Motor neuron (in vitro differentiated cells): ENCODE measurements around the gene SLC6A5. TPM values are rescaled to one million over a fixed set of nuclear protein-coding genes. Genes with fewer than 3 reads are reported as not detected.

Source experiments
- ATAC-seq, 8 experiments: fragments of 200-7000 bp; cut with Tn5 transposase; replicated peaks in 6 of 8; 2 replicates each; pipeline ENCODE4 v1.8.0; 2021; ENCODE audit warnings: mild to moderate bottlenecking in 8 of 8, moderate library complexity in 8 of 8
- H3K27ac ChIP-seq, 2 donors: fragments of 250-450 bp; sonication (Bioruptor Pico); 2 replicates each; pipeline ENCODE4 v1.9.0; 2021; ENCODE audit warnings: antibody characterized with exemption in 2 of 2, mild to moderate bottlenecking in 2 of 2, moderate library complexity in 1 of 2
- H3K4me1 ChIP-seq, 2 donors: fragments of 250-450 bp; sonication (Bioruptor Pico); replicated peaks in 1 of 2; 2 replicates each; pipeline ENCODE4 v1.6.1; 2021; ENCODE audit warnings: antibody characterized with exemption in 2 of 2, mild to moderate bottlenecking in 2 of 2, moderate library complexity in 1 of 2
- H3K4me3 ChIP-seq, 5 donors: fragments of 250-450 bp; sonication (Bioruptor Pico); 2 replicates each; pipeline ENCODE4 v1.9.0; 2021; ENCODE audit warnings: antibody characterized with exemption in 5 of 5, mild to moderate bottlenecking in 5 of 5, moderate library complexity in 4 of 5
- WGBS, 10 experiments: fragments of 450-650 bp; shearing (Covaris generic); methylation state at CpG; one replicate each; pipeline ENCODE4 v1.0.0; 2022; 5-methylcytosine and 5-hydroxymethylcytosine counted together
- in situ Hi-C, 9 experiments: fragments of 400-800 bp; cut with MboI; loops; one replicate each; pipeline ENCODE4 v1.15.0; 2021; ENCODE audit warnings: low sequenced_read_pairs in 9 of 9, low pct_unique_long_range_greater_than_20kb in 2 of 9; ENCODE audit not compliant: unreplicated experiment in 9 of 9
- total RNA-seq, 8 experiments: library from RNA; unstranded; fragments of 300-600 nt; gene quantifications; 2 replicates each; pipeline versions ENCODE4 v1.2.3 to v1.2.4, GENCODE V29; 2022

SLC6A5 gene
- total RNA-seq, 8 experiments from 2014 or later = 0.07 to 5.2 (median 1.3) TPM; not detected in 1

GRCh38 chr11:20634044-20634443 lies 34.6 kb downstream of the SLC6A5 start:
- Histone ChIP-seq H3K4me3 (no peak overlapping the region), H3K4me1 (peaks cover 8 to 16% of the 10 kb centered on the region in 2 donors), H3K27ac (no peak overlapping the region)
- in situ Hi-C loops = loop anchor here in 5 of 9 experiments (25.0 kb wide), 2 partner anchors 1503 to 1678 kb away; no protein-coding TSS in a partner anchor
- WGBS, 10 experiments = 60 to 100% (median 95%) methylated on average over 1 to 2 of the region's 5 CpGs; no CpG with 5 or more reads in 6 of the 10 experiments
- peak in 1 of 8 experiments; percentile 28 for ATAC-seq

- peaks cover 8 to 16% of the 10 kb centered on the region in 2 donors for H3K4me1 ChIP-seq
- H3K27ac ChIP-seq = no peak overlapping the region
- ATAC-seq = no peak
- in situ Hi-C loops = loop anchor here in 5 of 9 experiments (25.0 kb wide), 2 partner anchors 1503 to 1678 kb away; no protein-coding TSS in a partner anchor
- no peak overlapping the region for H3K4me3 ChIP-seq
- 0 to 100% (median 89%) methylated on average over 1 to 7 of the region's 7 CpGs; no CpG with 5 or more reads in 1 of the 10 experiments for WGBS, 10 experiments
Observed at GRCh38 chr11:20634781-20635180, 35.4 kb downstream of the SLC6A5 start.

DNA sequence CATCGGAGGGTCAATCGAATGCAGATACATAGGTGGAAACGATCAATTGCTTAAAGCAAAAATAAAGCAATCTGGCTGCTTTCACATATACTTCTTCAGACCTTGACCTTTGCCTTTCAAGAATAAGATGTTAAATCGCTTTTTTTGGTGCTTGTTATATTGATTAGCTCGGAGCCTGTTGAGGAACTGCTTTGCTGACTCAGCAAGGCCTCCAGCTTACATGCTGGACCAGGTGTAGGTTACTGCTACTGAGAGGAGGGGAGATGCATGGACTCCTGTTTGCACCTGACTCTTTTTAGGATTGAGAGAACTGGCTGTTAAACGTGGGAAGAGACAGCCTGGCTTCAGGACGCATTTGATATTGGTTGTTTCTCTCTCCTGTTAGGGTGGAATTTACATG lies 38.7 kb downstream of the SLC6A5 start:
- ATAC-seq = no peak
- Histone ChIP-seq H3K4me3 (no peak overlapping the region), H3K4me1 (peaks cover 4 to 16% of the 10 kb centered on the region in 2 donors), H3K27ac (no peak overlapping the region)
- in situ Hi-C loops = loop anchor here in 5 of 9 experiments (25.0 kb wide), 2 partner anchors 1499 to 1674 kb away; no protein-coding TSS in a partner anchor
- 39 to 89% (median 60%) methylated on average over 1 to 7 of the region's 7 CpGs; no CpG with 5 or more reads in 1 of the 10 experiments for WGBS, 10 experiments

- in situ Hi-C loops = loop anchor here in 5 of 9 experiments (25.0 kb wide), 2 partner anchors 1498 to 1673 kb away; no protein-coding TSS in a partner anchor
- no peak for ATAC-seq
Observed at GRCh38 chr11:20639688-20640087, 40.3 kb downstream of the SLC6A5 start.

DNA sequence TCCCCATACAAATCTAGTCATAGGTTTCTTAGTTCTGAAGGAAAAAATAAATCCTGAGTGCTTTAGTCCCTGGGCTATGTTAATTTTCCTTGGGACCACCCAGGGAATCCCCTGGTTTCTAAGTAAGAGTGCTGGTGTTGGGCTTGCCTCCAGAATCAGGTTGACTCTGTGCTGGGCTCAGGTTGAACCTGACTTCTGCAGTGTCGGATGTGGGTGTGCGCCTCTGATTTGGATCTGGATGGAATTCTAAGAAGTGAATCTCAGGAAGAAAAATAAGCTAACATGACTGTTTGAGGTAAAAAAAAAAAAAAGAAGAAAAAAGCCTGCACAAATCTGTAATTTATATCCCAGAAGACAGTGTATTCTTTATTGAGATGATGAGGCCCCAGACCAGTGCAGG lies 41.0 kb downstream of the SLC6A5 start:
- Histone ChIP-seq H3K4me1 (peaks cover 4 to 16% of the 10 kb centered on the region in 2 donors), H3K4me3 (no peak overlapping the region), H3K27ac (no peak overlapping the region)
- in situ Hi-C loops = loop anchor here in 5 of 9 experiments (25.0 kb wide), 2 partner anchors 1497 to 1672 kb away; no protein-coding TSS in a partner anchor
- ATAC-seq = no peak
- WGBS, 10 experiments = 40 to 100% (median 92%) methylated on average over 1 to 2 of the region's 2 CpGs; no CpG with 5 or more reads in 2 of the 10 experiments

More at GRCh38 chr11:20639688-20640087, 40.3 kb downstream of the SLC6A5 start:
- WGBS, 10 experiments = 8 to 100% (median 82%) methylated on average over 2 to 3 of the region's 3 CpGs; no CpG with 5 or more reads in 3 of the 10 experiments
- Histone ChIP-seq H3K4me3 (no peak overlapping the region), H3K4me1 (peaks cover 4 to 16% of the 10 kb centered on the region in 2 donors), H3K27ac (no peak overlapping the region)

DNA sequence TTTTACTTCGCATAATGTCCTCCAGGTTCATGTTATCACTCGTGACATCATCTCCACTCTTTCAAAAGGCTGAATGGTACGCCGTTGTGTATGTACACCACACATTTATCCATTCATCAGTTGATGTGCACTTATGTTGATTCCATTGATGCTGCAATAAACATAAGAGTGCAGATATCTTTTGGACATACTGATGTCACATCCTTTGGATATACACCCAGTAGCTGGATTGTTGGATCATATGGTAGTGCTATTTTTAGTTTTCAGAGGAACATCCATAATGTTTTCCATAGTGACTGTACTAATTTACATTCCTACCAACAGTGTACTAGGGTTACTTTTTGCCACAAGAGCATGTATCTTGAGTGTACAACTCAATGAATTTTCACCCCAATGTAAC lies 45.0 kb downstream of the SLC6A5 start:
- in situ Hi-C loops = loop anchor here in 5 of 9 experiments (25.0 kb wide), 2 partner anchors 1493 to 1668 kb away; no protein-coding TSS in a partner anchor
- peak in 3 of 8 experiments; percentile 44 to 83 (median 71) for ATAC-seq
- Histone ChIP-seq H3K4me3 (no peak overlapping the region), H3K4me1 (peaks cover 0 to 5% of the 10 kb centered on the region in 2 donors), H3K27ac (no peak overlapping the region)
- 15 to 100% (median 92%) methylated on average over 1 to 4 of the region's 4 CpGs for WGBS, 10 experiments

GRCh38 chr11:20647976-20648565 lies 48.7 kb downstream of the SLC6A5 start:
- H3K4me1 ChIP-seq = peaks cover 2 to 27% of the 10 kb centered on the region in 2 donors
- peak; percentile 50 to 69 (median 60) for ATAC-seq
- H3K4me3 ChIP-seq = no peak overlapping the region
- WGBS, 10 experiments = 22 to 75% (median 48%) methylated on average over 2 to 4 of the region's 4 CpGs
- H3K27ac ChIP-seq = no peak overlapping the region
- in situ Hi-C loops = loop anchor here in 5 of 9 experiments (25.0 kb wide), 2 partner anchors 1489 to 1664 kb away; no protein-coding TSS in a partner anchor

DNA sequence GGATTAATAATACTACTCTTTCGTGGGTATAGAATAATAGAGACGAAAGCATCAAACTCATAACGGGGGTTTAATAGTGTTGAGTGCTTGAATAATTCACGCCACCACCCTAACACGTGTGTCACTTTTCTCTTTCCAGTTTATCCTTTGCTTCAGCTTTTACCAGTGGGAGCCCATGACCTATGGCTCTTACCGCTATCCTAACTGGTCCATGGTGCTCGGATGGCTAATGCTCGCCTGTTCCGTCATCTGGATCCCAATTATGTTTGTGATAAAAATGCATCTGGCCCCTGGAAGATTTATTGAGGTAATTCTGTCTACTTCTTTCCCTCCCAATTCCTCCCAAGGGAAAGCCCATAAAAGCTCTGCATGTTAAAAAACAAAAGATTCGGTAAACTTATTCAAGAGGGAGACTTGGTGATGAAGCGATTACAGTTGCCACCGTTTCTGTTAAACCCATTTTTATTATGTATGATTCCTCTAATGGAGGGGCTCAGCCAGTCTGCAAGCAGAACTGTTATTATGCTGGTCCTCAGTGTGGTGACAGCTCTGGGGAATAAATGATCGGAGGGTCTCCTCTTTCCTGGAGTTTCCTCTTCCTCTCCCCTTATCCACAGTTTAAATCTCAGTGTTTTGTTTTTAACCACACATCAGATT lies 52.9 kb downstream of the SLC6A5 start:
- ATAC-seq = peak in 5 of 8 experiments; percentile 11 to 79 (median 72)
- H3K4me3 ChIP-seq = no peak overlapping the region
- in situ Hi-C loops = no loop called here
- no peak overlapping the region for H3K27ac ChIP-seq
- 34 to 69% (median 55%) methylated on average over 2 to 12 of the region's 13 CpGs; no CpG with 5 or more reads in 1 of the 10 experiments for WGBS, 10 experiments
- peaks cover 2 to 28% of the 10 kb centered on the region in 2 donors for H3K4me1 ChIP-seq

GRCh38 chr11:20654038-20654437 lies 54.6 kb downstream of the SLC6A5 start:
- Histone ChIP-seq H3K4me1 (peaks cover 2 to 24% of the 10 kb centered on the region in 2 donors), H3K4me3 (no peak overlapping the region), H3K27ac (no peak overlapping the region)
- ATAC-seq = peak in 3 of 8 experiments; percentile 66 to 84 (median 73)
- WGBS, 10 experiments = 0 to 90% (median 80%) methylated on average over 1 to 3 of the region's 3 CpGs
- in situ Hi-C loops = no loop called here

- ATAC-seq = no peak
- Histone ChIP-seq H3K4me3 (no peak overlapping the region), H3K27ac (no peak overlapping the region), H3K4me1 (peaks cover 2 to 13% of the 10 kb centered on the region in 2 donors)
- WGBS, 10 experiments = 6 to 100% (median 97%) methylated on average over 1 to 4 of the region's 4 CpGs; no CpG with 5 or more reads in 1 of the 10 experiments
- in situ Hi-C loops = no loop called here
Observed at GRCh38 chr11:20656901-20657300, 57.5 kb downstream of the SLC6A5 start.

DNA sequence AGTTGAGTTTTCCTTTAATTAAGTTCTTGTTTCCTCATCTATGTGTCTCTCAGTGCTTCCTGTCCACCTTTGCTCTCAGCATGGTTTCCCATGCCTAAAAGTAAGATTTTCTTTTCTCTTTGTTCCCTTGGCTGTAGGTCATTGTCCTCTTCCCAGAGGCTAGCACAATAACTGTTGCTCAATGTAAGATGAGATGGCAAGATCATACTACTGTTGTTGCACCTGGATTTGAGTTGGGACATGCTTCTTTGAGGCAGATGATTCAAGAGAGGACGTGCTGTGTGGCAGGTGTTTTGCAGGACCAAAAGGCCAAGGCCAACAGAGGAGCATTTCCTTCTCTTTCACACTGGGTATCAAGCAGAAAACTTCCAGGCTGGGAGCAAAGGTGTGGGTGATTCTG lies 58.7 kb downstream of the SLC6A5 start:
- 11 to 77% (median 40%) methylated on average over 1 of the region's 1 CpG; no CpG with 5 or more reads in 5 of the 10 experiments for WGBS, 10 experiments
- in situ Hi-C loops = no loop called here
- Histone ChIP-seq H3K4me3 (no peak overlapping the region), H3K27ac (no peak overlapping the region), H3K4me1 (peaks cover 0 to under 1% of the 10 kb centered on the region in 2 donors)
- ATAC-seq = no peak

- H3K4me3 ChIP-seq = no peak overlapping the region
- ATAC-seq = no peak
- in situ Hi-C loops = no loop called here
- 0 to 100% (median 72%) methylated on average over 1 of the region's 3 CpGs; no CpG with 5 or more reads in 6 of the 10 experiments for WGBS, 10 experiments
- H3K27ac ChIP-seq = no peak overlapping the region
- no peaks in the 10 kb centered on the region for H3K4me1 ChIP-seq
Observed at GRCh38 chr11:20661445-20661844, 62.0 kb downstream of the SLC6A5 start.

GRCh38 chr11:20661850-20662249 lies 62.4 kb downstream of the SLC6A5 start:
- 20 to 97% (median 58%) methylated on average over 1 to 3 of the region's 3 CpGs; no CpG with 5 or more reads in 2 of the 10 experiments for WGBS, 10 experiments
- no peak for ATAC-seq
- Histone ChIP-seq H3K4me3 (no peak overlapping the region), H3K4me1 (no peaks in the 10 kb centered on the region), H3K27ac (no peak overlapping the region)
- in situ Hi-C loops = no loop called here
